ENCODE results near the gene SLC1A7.

SLC1A7 gene

GRCh38 chr1:53075206-53075605 lies 67.2 kb downstream of the SLC1A7 start:
- DNase-seq = no peak

DNA sequence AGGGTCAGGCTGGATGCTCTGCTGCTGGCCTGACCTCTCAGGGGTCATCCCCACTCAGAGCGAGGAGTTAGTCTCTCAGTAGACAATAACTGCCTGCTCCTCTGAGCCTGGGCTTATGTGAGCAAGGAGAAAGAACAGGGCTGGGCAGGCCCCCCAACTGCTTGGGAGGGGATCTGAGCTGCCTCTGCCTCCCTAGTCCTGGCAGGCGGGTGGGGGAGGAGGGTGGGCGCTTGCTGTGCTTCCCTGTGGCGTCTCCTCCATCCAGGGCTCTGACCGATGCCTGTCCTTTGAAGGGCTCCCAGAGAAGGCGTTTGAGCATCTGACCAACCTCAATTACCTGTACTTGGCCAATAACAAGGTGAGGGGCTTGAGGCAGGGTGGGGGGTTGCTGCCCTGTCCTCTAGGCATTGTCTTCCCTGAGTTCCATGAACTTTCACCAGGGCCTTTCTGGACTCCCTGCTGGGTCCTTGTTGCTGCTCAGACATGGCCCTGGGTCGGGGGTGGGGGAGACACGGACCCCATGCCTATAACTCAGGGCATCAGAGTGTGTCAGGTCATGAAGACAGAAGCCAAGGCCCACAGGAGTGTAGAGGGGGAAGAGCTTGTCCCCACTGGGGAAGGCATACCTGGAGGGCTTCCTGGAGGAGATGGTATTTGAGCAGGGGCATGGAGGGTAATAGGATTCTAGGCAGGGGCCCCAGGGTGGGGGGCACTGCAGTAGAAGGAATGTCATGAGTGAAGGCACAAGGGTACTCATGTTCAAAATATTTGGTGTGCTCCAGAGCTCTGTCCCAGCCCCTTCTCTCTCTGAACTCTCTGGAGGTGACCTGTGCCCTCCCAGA lies 67.9 kb downstream of the SLC1A7 start:
- DNase-seq = no peak

GRCh38 chr1:53073868-53074311 lies 68.5 kb downstream of the SLC1A7 start:
- DNase-seq = no peak

DNA sequence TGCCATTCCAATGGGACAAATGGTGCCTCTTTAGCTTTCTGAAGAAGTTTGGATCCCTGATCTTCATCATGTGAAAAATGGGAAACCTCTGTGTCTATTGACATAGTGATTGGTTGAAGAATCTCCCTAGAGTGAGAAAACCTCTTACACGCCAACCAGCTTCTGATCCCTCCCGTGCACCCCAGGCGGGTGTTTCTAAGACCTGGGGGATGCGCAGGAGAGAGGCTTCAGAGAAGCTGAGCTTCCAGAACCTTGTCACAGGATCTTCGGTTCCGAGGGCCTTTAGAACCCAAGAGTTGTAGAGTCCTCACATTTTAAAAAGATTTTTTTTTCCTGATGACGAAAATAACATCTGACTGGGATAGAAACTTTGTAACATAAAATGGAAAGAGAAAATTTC lies 69.2 kb downstream of the SLC1A7 start:
- no peak for DNase-seq

DNA sequence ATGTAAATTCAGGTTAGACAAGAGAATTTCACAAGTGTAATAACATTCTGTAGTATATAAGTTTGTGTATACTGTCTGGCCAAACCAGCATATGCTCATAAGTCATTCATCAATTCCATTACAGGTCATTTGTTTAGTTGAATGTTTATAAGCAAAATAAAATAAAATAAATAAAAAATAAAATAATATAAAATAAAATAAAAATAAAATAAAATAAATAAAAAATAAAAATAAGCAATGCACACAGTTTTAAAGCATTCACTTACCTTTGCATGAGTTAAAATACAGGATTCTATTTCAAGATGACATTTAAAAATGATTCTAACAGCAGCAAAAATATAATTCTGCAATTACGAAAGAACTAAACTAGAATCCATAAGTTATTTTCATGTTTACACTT lies 70.5 kb downstream of the SLC1A7 start:
- no peak for DNase-seq

DNA sequence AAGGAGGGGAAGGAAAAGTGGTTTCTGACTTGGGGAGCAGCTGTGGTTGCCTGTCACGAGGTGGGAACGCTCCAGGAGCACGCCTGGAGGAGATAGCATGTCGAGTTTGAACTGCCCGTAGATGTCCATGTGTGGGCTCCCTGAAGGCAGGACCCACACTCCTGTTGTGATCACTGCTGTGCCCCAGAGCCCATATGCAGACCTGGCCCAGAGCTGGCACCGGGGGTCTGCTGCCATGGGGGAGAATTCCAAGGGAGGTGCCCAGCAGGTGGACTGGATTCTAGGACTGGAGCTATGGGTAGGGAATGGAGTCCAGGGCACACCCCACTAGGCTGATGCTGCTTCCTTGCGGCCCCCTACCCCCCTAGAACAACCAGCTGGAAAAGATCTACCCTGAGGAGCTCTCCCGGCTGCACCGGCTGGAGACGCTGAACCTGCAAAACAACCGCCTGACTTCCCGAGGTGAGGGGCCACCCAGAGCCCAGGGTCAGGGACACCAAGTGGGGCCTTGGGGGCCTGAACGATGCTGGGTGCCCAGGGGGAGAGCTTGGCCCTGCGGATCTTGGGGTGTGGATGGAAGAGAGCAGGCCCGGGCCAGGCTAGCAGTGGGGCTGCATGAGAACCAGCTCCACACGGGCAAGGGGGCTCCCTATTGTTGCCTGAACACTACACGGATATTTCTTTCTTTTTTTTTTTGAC lies 71.1 kb downstream of the SLC1A7 start:
- no peak for DNase-seq

GRCh38 chr1:53070621-53071020 lies 71.8 kb downstream of the SLC1A7 start:
- no peak for DNase-seq

DNA sequence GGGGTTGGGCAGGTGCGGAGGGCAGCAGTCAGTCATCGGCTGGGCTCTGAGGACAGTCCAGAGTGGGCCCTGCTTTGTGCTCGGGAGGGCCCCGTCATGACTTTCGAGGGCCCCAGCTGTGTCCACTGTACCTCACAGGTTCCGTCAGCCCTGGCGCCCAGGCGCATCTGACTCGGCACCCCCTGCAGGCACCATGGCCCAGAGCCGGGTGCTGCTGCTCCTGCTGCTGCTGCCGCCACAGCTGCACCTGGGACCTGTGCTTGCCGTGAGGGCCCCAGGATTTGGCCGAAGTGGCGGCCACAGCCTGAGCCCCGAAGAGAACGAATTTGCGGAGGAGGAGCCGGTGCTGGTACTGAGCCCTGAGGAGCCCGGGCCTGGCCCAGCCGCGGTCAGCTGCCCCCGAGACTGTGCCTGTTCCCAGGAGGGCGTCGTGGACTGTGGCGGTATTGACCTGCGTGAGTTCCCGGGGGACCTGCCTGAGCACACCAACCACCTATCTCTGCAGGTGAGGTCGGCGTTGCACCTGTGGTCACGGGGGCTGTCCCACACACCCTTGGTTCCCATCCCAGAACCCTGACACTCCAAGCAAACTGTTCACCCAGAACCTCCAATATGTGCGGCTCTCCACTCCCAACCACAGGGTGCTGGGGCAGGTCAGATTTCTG lies 72.6 kb downstream of the SLC1A7 start:
- no peak for DNase-seq

DNA sequence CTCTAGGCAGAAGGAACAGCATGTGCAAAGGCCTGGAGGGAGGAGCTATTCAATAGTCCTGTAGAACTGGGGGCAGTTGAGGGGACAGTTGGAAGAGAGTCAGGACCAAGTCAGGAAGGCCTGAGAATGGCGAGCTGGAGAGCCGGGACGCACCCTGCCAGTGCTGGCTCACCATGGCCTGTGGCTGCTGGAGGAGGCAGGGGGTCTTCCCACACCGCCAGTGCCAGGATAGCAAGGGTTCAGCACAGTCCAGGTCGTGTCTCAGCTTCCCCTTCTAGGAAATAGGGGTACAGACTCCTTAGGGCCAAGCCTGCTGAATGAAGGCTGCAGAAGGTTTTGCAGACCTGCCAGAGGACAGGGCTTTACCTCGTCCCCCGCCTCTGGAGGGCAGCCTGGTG lies 73.2 kb downstream of the SLC1A7 start:
- no peak for DNase-seq

DNA sequence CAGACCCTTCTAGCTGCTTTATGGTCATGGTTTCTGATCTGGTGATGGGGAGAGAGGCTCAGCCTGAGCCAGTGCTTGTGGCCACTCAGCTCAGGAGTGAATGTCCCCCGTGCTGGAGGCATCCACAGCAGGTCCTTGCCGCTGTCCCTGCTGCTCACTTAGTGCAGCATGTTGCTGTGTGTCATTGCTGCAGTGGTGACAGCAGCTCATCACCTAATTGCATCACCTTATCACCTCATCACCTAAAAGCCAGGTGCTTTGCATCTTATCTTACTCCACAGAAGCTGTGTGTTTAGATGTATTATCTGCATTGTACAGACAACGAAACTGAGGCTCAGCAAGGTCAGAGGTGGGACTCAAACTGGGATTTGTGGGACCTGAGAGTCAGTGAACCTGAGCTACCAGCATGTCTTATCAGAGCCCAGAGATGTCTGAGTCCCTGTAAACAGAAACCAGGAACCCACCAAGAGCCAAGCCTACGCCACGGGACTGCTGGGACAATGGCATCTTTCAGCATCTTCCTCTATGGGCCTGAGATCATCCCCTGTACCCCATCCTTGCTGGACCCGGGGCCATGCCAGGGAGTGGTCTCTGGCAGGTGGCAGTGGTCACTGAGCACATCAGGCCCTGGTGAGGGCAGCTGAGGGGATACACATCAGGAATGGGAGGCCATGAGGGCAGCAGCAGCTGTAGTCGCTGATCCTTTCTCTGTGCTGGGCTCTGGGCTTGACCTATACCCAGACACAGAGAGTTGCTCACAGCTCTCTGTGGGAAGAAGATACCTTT lies 73.9 kb downstream of the SLC1A7 start:
- no peak for DNase-seq

GRCh38 chr1:53067886-53068285 lies 74.6 kb downstream of the SLC1A7 start:
- DNase-seq = no peak

DNA sequence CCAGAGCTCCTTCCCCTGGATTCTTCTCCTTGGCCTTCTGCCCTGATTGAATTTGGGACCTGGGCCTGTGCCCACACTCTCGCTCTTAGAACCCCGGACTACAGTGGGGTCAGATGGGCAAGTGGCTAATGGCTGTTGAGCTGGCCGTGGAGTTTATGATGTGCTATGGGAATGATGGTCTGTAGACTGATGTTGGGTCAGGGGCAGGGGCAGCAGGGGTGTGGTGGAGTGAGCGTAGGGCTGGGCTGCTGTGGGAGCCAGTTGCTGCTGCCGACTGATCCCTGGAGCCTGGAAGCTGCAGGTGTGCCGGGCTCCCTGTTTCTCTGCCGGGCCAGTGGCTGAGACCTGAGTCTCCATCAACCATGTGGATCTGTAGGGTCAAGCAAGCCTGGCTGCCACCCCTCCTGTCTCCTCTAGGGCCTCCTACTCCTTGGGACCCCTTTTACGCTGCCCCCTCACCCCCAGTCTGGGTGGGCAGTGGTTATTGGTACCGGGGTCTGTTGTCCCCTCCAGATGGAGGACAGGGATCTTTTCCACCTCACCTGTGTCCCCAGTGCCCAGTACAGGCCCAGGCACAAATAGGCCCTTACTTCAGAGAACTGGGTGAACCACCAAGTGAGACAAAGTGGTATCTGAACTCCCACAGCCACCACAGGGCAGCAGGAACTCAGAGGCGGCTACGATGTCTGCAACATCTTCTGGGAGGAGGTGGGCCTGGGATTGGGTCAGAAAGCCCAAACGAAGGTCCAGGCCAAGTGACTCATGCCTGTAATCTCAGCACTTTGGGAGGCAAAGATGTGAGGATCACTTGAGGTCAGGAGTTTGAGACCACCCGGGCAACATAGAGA lies 75.3 kb downstream of the SLC1A7 start:
- no peak for DNase-seq

DNA sequence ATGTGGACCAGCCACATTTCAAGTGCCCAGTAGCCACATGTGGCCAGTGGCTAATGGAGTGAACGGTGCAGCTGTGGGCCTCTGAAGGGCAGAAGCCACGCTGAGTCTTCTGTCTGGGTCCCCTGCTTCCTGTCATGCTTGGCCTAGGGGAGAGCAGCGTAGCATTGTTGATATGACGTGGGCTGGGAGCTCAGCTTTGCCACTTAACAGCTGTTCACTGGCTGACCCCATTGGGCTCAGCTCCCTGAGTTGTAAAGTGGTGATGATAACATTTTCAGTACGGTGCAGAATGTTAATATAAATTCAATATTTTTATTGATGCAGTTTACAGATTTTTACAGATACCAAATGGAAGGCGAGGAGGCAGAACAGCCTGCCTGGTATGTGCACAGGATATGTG lies 76.0 kb downstream of the SLC1A7 start:
- no peak for DNase-seq

DNA sequence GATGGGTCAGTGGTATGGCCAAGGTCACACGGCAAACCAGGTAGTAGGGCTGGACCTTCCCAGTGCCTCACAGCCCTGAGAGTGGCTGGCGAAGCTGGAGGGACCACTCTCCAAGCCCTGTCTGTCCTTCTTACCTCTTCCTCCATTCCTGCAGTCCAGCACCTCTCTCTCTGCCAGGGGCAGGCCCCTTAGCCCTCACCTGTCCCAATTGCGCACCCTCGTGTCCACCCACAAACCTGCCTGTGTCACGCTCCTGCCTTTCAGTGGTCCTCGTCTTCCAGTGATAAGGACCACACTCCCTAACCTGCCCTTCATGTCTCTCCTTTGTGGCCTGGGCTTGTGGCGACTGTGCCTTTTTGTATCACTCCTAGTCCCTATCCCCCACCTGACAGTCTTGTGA lies 77.0 kb downstream of the SLC1A7 start:
- DNase-seq = no peak

DNA sequence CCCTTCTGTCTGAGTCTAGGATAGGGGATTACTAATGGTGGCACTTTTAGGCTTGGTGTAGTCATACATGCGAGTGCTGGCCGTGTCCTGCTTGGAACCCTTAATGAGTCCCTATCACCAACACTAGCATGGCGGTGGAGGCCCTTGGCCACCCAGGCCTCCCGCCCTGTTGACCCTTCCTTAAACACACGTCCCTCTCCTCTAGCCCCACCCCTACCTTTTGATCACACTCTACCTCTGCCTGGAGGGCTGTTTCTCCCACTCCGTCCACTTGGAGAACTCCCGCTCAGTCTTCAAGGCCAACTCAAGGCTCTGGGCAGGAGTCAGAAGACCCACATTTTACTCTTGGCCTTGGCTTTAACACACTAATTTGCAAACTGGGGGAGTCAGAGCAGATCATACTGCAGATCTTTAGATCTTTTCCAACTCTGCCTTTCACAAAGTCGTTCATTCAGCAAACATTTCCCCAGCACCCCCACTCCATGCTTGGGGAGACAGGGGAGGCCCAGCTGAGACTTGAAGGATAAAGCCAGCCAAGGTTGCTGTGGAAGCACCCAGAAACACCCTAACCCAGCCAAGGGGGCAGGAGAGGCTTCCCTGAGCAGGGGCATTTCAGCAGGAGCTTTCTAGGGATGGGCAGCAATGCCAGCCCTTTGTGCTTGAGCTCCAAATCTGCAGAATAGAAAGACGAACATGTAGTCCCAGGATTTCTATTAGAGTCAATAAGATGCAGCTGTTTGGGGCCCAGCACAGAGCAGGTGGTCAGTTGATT lies 78.5 kb downstream of the SLC1A7 start:
- DNase-seq = no peak

DNA sequence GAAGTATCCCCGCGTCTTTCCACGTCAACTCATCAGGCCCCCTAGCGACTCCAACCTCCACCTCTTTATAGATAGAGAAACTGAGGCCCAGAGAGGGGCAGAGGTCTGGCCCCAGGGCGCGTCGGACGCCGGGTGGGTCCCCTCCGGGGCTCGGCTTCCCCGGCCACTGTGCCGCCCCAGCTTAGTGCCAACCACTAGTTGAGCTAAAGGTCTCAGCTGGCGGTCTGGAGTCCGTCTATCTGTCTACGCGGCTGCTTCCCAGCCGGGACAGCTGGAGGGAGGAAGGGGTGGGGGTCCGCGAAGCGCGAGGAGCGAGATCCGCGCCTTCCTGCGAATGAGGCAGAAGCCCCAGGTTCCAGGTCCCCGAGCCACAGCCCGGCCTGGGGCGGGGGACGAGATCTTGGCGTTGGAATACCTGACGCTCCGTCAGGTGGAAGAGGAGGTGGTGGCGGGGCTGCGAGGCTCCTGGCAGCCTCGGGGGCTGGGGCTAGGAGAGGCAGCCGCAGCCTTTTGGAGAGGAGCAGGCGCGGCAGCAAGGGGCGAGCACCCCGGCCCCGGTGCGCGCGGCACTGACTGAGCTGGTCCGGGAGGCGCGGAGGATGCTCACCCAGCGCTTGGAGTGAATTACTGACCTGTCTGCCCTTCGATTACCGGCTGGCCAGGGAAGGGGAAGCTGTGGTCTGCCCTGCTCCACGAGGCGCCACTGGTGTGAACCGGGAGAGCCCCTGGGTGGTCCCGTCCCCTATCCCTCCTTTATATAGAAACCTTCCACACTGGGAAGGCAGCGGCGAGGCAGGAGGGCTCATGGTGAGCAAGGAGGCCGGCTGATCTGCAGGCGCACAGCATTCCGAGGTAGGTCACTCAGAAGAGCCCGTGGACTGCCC lies 79.5 kb downstream of the SLC1A7 start:
- no peak for DNase-seq

- no peak for DNase-seq
Observed at GRCh38 chr1:53061859-53062707, 80.4 kb downstream of the SLC1A7 start, which contains the start of gene PODN. Gene PODN, plus strand, starts transcription at chr1:53062213. Its CDS starts 7,643 bp downstream, at chr1:53069856.

- no peak for DNase-seq
Observed at GRCh38 chr1:53061123-53061858, 81.1 kb downstream of the SLC1A7 start.

All from NCI-H2081 (cell line).